ENCODE measurements around the gene PCDHA2. TPM values are rescaled to one million over a fixed set of nuclear protein-coding genes. Genes with fewer than 3 reads are reported as not detected.
A peak's percentile ranks its signal among the peaks of the same experiment; 100 is the strongest.

Gene PCDHA2
- polyA plus RNA-seq, 1 donor from 2014 or later: 8.7 TPM

GRCh38 chr5:140802781-140803271, 8.2 kb downstream of the PCDHA2 start:
- no peak for TF ChIP-seq TAF1 (IDR thresholded peaks at IDR 0.05; ENCODE audit: low read depth)
- no peak for TF ChIP-seq EZH2 (IDR thresholded peaks at IDR 0.05; ENCODE audit: borderline replicate concordance, insufficient read depth, low read length, poor library complexity, severe bottlenecking)
- no peak for TF ChIP-seq SMC3 (conservative IDR thresholded peaks at IDR 0.05; ENCODE audit: poor library complexity)
- no peak for TF ChIP-seq CTCF (IDR thresholded peaks at IDR 0.05; ENCODE audit: poor library complexity, severe bottlenecking)
- no peak for TF ChIP-seq EP300 (conservative IDR thresholded peaks at IDR 0.05; ENCODE audit: poor library complexity, severe bottlenecking)
- TF ChIP-seq REST (IDR thresholded peaks at IDR 0.05; ENCODE audit: borderline replicate concordance): no peak
- TF ChIP-seq RAD21 (conservative IDR thresholded peaks at IDR 0.05): no peak
- no peak for TF ChIP-seq MXI1 (conservative IDR thresholded peaks at IDR 0.05; ENCODE audit: poor library complexity, severe bottlenecking)
- TF ChIP-seq POLR2AphosphoS5 (IDR thresholded peaks at IDR 0.05): no peak
- Histone ChIP-seq H3K36me3 (ENCODE audit: insufficient read depth, low read length) (peaks cover 23% of the 10 kb centered on the region), H3K9me2 (ENCODE audit: insufficient read depth, low read length) (no peaks in the 10 kb centered on the region), H4K20me1 (ENCODE audit: insufficient read depth) (no peaks in the 10 kb centered on the region), H3K27ac (ENCODE audit: low read length) (no peak overlapping the region), H3K9ac (ENCODE audit: low read length) (no peak overlapping the region), H3K4me3 (ENCODE audit: low read length) (peak overlapping the region; percentile 4), H3K9me3 (ENCODE audit: low read length) (peaks cover 35% of the 10 kb centered on the region), H3K27me3 (ENCODE audit: insufficient read depth, low read depth, low read length) (no peaks in the 10 kb centered on the region), H3K4me2 (ENCODE audit: low read length) (no peak overlapping the region), H2AFZ (ENCODE audit: low read depth, low read length) (no peak overlapping the region), H3F3A (ENCODE audit: insufficient read depth, low read length, poor library complexity, severe bottlenecking) (no peaks in the 10 kb centered on the region), H3K79me2 (replicated peaks; ENCODE audit: insufficient read depth, low read length) (peaks cover 21% of the 10 kb centered on the region)

GRCh38 chr5:140806834-140807775, 12.5 kb downstream of the PCDHA2 start, which contains the start of gene PCDHA4:
PCDHA4 (plus strand) TSS chr5:140807068.
- peak within 1 kb of the TSS; percentile 62 for H2AFZ ChIP-seq (ENCODE audit: low read depth, low read length)
- H3F3A ChIP-seq (ENCODE audit: insufficient read depth, low read length, poor library complexity, severe bottlenecking): peaks cover 2% of the 10 kb centered on the region
- no peaks in the 10 kb centered on the region for H3K9me2 ChIP-seq (ENCODE audit: insufficient read depth, low read length)
- H3K4me2 ChIP-seq (ENCODE audit: low read length): peak within 1 kb of the TSS; percentile 74
- H3K27ac ChIP-seq (ENCODE audit: low read length): peak within 1 kb of the TSS; percentile 99
- TF ChIP-seq POLR2AphosphoS5 (IDR thresholded peaks at IDR 0.05) (peak; percentile 82), TAF1 (IDR thresholded peaks at IDR 0.05; ENCODE audit: low read depth) (peak; percentile 90), MXI1 (conservative IDR thresholded peaks at IDR 0.05; ENCODE audit: poor library complexity, severe bottlenecking) (no peak), EZH2 (IDR thresholded peaks at IDR 0.05; ENCODE audit: borderline replicate concordance, insufficient read depth, low read length, poor library complexity, severe bottlenecking) (no peak), REST (IDR thresholded peaks at IDR 0.05; ENCODE audit: borderline replicate concordance) (peak; percentile 72), CTCF (IDR thresholded peaks at IDR 0.05; ENCODE audit: poor library complexity, severe bottlenecking) (peak; percentile 88), RAD21 (conservative IDR thresholded peaks at IDR 0.05) (peak; percentile 90), EP300 (conservative IDR thresholded peaks at IDR 0.05; ENCODE audit: poor library complexity, severe bottlenecking) (no peak), SMC3 (conservative IDR thresholded peaks at IDR 0.05; ENCODE audit: poor library complexity) (peak; percentile 84)
- peak within 1 kb of the TSS; percentile 98 for H3K9ac ChIP-seq (ENCODE audit: low read length)
- no peaks in the 10 kb centered on the region for H4K20me1 ChIP-seq (ENCODE audit: insufficient read depth)
- H3K4me3 ChIP-seq (ENCODE audit: low read length): peak within 1 kb of the TSS; percentile 72
- H3K27me3 ChIP-seq (ENCODE audit: insufficient read depth, low read depth, low read length): no peaks in the 10 kb centered on the region
- peaks cover 51% of the 10 kb centered on the region for H3K79me2 ChIP-seq (replicated peaks; ENCODE audit: insufficient read depth, low read length)
- H3K9me3 ChIP-seq (ENCODE audit: low read length): peaks cover 28% of the 10 kb centered on the region
- H3K36me3 ChIP-seq (ENCODE audit: insufficient read depth, low read length): peaks cover 26% of the 10 kb centered on the region

Data from neural cell (in vitro differentiated cells).